ENCODE measurements around the gene EPRS1.
"Not testable (repeated sequence)": the region's sequence is repeated elsewhere in the genome, so short reads cannot be mapped to it uniquely, and the experiment has no call there.

The EPRS1 gene

DNA sequence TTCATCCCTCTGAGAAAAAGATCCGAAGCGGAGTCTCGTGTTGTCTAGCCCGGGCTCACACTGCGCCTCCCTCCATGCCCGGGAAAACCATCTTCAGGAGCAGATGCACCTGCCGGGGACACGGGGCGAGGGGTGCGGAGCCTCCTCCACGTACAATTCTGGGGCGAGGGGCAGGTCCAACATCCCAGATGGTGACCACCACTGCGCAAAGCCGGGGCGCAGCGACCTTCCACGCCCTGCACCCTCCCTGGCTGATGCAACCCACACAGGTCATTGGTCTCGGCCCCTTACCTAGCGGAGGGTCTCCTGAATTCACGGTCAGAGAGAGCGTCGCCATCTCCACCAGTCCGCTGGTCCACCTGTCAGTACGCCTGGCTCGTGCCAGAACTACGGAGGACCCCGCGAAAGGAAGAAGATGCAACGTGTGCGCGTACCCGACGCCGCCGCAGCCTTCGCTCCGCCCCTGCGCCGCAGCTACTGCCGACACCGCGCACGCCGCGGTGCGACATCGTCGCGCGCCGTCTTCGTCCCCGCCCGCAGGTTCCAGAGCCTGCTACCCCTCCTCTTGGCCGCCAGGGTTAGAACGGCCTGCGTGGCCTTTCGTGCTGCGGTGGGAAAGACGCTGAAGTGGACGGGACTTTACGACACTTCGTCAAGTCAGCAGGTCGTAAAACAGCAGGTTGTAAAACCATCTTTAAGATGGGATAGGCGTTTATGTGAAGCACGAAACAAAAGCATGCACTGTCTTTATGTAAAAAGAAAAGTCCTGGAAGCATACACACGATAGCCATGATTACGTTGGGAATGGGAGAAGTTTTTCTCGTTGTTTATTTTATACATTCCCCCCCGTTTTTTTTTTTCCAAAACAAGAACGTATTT is at the start of gene EPRS1:
Gene EPRS1 (minus strand): TSS at position 454 of the 879 bp plus-strand sequence. CDS start 117 bp downstream, at position 337.
- peak; percentile 77 to 88 for DNase-seq (ENCODE audit: low read depth in 2 of 2, low spot score in 1 of 2)

DNA sequence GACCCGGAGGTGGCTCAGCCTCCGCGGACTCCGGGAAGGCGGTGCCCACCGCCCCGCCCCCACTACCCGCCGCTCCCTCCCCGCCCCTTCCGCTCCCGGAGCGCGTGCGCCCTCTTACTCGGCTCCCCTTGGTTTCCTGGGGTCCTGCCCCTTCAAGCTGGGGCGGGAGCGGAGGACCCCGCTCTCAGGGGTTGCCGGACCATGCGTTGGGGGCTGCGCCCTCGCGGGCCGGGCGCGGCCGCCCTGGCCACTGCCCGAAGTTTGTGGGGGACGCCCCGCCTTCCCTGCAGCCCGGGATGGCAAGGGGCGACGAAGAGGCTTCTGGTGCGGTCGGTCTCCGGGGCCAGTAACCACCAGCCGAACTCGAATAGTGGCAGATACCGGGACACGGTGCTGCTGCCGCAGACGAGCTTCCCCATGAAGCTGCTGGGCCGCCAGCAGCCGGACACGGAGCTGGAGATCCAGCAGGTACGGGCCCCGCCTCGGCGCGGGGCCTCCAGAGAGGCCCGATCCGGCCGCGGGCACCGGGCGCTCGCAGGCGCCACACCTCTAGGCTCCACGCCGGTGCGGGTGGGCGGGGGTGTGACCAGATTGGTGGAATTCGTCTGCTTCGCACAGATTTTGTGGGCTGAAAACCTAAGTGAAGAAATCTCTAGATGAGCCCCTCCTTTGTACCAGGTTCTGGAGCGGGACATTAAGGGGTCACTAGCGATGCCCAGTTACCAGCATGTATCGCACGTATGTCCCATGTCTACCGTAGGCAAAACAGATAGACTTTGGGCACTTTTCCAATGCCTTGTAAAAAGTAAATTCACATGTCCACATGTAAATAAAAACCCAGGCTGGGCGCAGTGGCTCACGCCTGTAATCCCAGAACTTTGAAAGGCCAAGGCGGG is 48.0 kb upstream of the EPRS1 start, which contains the start of gene IARS2:
Gene IARS2 (plus strand): TSS at position 117 of the 896 bp plus-strand sequence. CDS start 85 bp downstream, at position 202.
- peak; percentile 77 to 87 for DNase-seq (ENCODE audit: low read depth in 2 of 2, low spot score in 1 of 2)

DNA sequence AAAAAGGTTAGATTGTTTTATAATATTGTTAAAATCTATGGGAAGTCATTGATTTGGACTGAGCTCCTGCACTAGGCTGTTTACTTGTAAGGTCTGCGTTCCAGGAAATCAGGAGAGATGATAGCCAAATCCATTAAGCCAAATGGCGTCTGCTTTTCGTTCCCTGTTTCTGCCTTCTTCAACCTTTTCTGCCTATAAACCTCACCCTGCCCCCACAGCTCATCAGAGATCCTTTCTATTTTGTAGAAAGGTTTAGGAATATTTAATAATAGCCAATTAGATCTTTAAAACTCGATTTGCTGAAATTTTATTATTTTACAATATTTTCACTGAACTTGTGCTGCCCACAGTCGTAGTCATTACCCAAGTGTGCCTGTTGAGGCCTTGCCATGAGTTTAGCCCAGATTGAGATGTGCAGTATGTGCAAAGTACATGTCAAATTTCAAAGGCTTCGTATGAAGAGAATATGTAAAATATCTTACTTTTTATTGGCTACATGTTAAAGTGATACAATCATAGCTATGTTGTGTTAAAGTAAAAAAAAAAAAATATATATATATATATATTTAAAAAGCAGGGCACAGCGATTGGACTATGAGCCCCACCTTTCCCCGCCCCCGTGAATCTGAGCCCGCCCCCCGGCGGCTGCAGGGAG is 47.2 kb upstream of the EPRS1 start:
- DNase-seq (ENCODE audit: low read depth in 2 of 2, low spot score in 1 of 2) = no peak

DNA sequence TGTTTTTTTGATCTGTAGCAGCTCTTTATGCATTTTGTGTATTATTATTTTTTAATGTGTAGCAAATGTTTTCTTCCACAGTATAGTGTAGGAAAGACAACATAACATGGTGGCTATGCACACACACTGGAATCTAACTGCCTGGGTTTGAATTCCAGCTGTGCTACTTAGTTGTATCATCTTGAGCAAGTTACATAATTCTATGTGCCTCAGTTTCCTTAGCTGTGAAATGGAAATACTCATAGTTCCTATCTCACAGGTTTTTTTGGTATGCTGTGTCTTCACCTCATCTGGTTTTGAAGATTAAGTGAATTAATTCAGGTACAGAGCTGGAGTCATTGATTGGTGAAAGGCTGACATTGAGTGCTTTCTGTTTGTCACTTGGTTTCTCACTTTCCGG is 46.4 kb upstream of the EPRS1 start:
- DNase-seq (ENCODE audit: low read depth in 2 of 2, low spot score in 1 of 2) = no peak

DNA sequence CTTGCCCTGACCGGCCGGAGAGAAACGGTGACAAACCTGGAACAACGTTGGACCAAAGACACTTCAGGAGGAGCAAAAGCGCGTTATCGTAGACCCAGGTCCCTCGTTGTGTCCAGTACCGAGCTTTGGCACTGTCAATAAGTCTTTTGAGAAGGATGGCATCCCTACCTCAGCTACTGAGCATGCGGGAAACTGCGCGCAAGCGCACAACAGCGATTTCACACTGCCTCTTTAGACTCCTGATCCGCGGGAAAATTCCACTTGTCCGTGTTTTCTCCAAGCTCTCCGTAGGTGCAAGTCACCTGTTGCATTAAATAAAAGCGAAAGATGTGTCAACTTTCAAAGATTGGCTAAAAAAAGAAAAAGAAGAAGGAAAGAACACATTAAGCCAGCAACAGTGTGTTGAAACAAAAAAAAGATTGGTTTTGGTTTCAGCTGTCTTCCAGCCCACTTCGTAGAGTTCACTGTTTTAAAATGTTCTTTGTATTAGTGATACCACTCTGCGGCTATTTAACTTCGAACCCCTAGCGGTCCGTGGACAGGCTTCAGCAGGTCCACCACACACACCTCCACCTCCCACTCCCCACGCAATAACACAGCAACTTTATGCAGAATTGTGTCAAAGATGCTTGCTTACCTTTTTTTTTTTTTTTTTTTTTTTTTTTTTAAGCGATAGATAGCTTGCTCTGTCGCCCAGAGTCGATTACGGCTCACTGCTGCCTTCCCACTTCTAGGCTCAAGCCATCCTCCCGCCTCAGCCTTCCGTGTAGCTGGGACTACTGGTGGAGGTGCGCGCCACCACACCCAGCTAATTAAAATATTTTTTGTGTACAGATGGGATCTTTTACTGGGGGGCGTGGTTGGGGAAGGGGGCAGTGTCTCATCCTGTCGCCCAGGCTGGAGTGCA is 43.6 kb upstream of the EPRS1 start, which contains the start of gene BPNT1:
Gene BPNT1 (minus strand): TSS at position 139 of the 907 bp plus-strand sequence. CDS start 9,942 bp downstream, outside the sequence.
- DNase-seq (ENCODE audit: low read depth in 2 of 2, low spot score in 1 of 2) = peak; percentile 94 to 96

DNA sequence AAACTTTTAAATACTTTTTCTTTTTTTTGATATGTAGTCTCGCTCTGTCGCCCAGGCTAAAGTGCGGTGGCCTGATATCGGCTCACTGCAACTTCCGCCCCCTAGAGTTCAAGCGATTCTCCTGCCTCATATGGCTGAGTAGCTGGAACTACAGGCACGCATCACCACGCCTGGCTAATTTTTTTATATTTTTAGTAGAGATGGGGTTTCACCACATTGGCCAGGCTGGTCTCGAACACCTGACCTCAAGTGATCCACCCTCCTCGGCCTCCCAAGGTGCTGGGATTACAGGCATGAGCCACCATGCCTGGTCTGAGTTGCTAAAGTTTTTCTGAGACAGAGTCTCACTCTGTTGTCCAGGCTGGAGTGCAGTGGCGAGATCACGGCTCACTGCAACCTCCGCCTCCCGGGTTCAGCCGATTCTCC is 40.0 kb upstream of the EPRS1 start:
- DNase-seq (ENCODE audit: low read depth in 2 of 2, low spot score in 1 of 2) = not testable (repeated sequence)

DNA sequence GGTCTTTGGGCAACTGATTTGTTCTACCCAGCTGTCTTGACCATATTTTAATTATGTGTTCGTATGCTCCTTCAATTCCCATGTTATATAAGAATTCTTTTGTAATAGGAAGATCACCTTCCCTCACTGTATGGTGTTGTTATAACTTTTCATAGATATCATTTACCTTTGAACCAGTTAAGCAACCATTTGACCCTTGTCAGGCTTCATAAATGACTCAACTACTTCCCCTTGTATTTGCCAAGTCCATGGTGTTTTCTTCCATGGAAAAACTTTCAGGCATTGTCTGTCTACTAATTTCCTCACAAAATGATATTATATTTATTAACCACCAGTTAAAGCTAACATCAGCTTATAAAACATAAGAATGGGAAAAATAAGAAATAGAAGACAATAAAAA is 38.2 kb upstream of the EPRS1 start:
- no peak for DNase-seq (ENCODE audit: low read depth in 2 of 2, low spot score in 1 of 2)

DNA sequence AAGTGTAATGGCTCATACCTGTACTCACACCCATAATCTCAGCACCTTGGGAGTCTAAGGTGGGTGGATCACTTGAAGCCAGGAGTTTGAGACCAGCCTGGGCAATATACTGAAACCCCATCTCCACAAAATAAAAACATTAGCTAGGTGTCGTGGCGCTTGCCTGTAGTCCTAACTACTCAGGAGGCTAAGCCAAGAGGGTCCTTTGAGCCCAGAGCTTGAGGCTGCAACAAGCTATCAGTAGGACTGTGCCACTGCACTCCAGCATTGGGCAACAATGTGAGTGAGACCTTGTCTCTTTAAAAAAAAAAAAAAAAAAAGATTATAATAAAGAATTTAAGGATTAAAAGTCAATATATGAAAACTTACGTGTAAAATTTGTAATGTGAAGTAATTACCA is 31.6 kb upstream of the EPRS1 start:
- DNase-seq (ENCODE audit: low read depth in 2 of 2, low spot score in 1 of 2) = no peak

DNA sequence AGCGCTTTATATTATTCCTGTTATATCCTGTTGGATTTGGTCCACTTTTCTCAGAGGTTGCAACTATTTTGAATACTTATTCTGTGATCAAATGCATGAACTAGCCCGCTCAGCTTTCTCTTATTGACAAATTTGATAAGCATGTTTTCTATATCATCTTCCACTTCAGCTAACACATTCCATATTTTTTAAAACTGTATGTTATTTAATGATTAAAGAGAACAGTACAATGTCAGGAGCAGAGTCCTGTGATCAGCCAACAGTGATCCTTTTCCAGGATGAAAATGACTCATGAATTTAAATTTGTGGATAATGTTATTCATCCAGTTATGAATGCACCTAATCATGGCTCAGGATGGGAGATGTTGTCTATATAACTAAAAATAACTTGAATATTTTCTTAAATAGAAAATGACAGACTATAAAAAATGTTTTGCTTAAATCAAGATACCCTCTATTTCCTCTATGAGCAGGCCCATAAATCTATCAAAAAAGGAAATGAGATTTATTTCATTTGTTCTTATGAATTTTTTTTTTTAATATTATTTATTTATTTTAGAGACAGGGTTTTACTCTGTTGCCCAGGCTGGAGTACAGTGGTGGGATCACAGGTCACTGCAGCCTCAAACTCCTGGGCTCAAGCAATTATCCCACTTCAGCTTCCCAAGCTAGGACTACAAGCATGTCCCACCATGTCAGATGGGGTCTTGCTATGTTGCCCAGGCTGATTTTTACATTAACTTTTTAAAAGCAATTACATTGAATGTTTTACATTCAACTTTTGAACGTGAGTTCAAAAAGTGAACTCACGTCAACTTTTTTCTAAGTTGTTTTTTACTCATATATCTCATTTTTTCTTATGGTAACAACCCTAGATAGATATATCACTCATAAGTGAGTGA is 30.8 kb upstream of the EPRS1 start:
- no peak for DNase-seq (ENCODE audit: low read depth in 2 of 2, low spot score in 1 of 2)

DNA sequence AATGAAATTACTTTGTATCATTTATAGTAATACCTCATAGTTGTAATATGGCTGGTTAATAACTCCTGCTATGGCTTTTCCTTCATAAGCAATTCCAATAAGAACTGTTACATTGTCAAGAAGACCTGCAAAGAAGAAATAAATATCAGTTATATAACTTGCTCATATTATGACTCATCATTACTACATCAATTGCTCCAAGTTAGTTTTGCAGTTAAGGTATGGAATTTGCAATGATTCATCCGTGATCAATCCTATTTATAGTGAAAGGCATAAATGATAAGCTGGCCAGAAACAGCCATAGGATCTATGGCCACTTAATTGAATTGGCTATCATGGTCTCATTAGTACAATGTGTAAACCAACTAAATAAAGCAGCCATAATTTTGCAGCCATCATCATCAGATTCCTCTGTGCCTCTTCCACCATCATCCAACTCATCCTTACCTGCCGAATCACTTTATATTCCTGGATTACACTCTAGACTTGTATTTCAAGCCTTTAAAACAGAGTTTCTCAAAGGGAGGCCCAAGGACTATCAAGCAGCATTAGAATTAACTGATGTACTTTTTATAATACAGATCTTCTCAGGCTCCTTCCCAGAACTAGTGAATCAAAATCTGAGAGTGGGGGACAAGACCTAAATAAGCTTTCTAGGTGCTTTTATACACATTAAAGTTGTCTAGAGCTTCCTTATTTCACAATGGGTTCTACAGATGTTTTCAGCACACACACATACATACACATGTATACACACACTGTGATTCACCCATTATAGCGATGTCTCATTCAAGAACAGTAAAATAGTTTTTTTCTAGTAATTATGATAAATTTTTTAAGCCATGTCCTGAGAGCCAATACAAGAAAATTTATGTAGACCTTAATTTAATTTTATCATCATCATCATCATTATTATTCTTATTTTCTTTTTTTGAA is 21.2 kb upstream of the EPRS1 start:
- no peak for DNase-seq (ENCODE audit: low read depth in 2 of 2, low spot score in 1 of 2)

DNA sequence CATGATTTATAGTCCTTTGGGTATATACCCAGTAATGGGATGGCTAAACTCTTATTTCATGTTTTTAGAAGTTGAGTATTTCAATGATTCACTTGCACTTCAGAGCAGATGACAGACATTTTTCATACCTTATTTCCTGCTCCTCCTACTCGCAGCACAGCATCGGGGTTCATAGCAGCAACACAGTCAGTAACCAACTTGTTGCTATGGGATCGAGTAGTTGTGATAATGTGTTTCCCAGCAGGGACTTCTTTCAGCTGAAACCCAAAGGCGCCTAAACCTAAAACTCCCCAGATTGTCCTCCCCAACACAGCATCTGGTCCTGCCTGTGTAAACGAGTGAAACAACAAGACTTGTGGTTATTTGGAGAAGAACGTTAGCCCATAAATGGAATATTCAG is 16.3 kb upstream of the EPRS1 start:
- no peak for DNase-seq (ENCODE audit: low read depth in 2 of 2, low spot score in 1 of 2)

DNA sequence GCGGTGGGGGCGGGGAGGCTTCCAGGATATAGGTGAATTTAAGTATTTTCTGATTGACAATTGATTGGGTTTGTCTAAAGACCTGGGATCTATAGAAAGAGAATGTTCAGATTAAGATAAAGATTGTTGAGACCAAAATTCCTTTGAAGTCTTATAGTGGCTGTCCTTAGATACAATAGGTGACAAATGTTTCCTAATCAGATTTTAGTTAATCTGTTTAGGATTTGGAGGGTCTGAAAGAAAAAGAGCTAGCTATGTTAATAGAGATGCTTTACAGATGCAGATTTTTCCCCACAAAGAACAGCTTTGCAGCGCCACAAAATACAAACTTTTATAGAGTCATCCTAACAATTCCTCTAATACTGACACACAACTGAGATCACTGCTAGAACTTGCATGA is 14.6 kb upstream of the EPRS1 start:
- DNase-seq (ENCODE audit: low read depth in 2 of 2, low spot score in 1 of 2) = no peak

DNA sequence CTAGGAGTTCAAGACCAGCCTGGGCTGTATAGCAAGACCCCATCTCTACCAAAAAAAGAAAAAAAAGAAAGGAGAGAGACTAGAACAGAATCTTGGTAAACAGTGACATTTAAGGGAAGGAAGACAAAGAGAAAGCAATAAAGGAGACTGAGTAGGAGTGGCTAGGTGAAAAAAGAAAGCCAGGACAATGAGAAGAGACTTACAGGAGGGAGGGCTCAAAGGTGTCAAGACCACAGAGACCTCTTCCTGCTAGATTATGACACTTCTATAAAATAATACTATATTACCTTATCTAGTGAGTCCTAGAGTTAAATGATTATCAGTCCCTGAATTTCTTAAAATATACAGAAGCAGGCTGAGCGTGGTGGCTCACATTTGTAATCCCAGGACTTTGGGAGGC is 10.1 kb upstream of the EPRS1 start:
- no peak for DNase-seq (ENCODE audit: low read depth in 2 of 2, low spot score in 1 of 2)

DNA sequence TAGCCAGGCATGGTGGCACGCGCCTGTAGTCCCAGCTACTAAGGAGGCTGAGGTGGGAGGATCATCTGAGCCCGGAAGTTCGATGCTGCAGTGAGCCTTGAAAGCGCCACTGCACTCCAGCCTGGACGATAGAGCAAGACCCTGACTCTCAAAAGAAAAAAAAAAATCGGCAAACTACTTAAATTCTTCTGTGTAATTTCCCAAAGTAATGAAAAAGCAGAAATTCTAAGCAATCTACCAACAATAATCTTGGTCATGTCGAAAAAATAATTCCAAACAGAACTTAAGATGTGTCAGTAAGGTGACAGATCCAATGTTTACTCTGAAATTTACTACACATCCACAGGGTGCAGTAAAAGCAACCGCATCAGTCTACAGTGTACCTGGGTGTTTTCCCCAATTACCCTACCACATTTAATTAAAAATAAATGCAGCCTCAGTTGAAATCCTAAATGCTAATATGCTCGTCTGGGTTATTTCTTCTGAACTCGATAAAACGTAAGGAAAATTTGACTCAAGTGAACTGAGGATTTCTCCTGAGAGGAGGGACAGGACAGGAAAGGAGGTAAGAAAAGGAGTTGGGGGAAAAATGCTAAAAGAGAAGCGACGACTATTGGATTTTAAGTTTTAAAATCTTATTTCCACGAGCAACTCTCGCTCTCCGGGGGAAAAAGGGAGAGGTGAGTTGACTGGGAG is 801 bp downstream of the EPRS1 start:
- DNase-seq (ENCODE audit: low read depth in 2 of 2, low spot score in 1 of 2) = no peak

DNA sequence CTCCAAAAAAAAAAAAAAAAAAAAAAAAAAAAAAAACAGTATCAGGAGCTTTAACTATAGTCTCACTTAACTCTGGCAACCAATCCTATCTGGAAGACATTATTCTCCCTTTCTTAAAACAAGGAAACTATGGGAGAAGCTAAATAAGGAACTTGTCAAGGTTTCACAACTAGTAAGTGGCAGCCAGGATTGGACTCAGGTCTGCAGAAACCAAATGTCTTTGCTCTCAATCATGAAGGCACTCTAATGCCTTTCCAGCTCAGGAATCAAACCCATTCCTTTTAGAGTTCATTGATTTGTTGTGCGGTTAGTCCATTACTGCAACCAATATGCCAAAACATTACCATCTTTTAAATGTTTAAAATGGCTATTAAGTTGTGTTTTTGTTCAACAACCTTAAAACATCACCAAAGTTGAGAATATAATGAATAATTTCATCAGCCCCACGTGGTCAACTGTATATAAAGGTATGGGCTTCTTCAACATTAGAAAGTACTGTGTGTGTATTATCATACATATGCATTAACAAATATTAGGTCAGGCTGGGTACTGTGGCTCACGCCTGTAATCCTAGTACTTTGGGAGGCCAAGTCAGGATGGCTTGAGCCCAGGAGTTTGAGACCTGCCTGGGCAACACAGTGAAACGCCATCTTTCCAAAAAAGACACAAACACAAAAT is 1.5 kb downstream of the EPRS1 start:
- DNase-seq (ENCODE audit: low read depth in 2 of 2, low spot score in 1 of 2) = no peak

DNA sequence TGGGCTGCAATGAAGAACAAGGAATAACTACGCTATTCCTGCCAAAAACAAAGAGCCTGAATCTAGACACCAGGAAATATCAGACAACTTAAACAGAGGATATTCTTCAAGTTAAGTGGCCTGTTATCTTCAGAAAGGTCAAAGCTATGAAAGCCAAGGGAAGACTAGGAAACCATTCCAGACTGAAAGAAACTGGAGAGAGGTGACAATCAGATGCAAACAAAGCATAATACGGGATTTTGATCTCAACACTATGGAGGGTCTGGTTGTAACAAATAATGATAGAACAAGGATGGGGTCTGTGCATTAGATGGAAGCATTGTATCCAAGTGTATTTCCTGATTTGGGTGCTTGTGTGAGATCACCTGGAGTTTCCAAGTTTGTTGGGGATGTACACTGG is 2.7 kb downstream of the EPRS1 start:
- no peak for DNase-seq (ENCODE audit: low read depth in 2 of 2, low spot score in 1 of 2)

Data from stimulated activated CD8-positive, alpha-beta memory T cell treated with anti-CD3 and anti-CD28 coated beads, Interleukin-4, amount 100 ng/mL, for 1 hour (primary cell).